ENCODE results near the gene NFIX.

- TF ChIP-seq, protein P1, sequence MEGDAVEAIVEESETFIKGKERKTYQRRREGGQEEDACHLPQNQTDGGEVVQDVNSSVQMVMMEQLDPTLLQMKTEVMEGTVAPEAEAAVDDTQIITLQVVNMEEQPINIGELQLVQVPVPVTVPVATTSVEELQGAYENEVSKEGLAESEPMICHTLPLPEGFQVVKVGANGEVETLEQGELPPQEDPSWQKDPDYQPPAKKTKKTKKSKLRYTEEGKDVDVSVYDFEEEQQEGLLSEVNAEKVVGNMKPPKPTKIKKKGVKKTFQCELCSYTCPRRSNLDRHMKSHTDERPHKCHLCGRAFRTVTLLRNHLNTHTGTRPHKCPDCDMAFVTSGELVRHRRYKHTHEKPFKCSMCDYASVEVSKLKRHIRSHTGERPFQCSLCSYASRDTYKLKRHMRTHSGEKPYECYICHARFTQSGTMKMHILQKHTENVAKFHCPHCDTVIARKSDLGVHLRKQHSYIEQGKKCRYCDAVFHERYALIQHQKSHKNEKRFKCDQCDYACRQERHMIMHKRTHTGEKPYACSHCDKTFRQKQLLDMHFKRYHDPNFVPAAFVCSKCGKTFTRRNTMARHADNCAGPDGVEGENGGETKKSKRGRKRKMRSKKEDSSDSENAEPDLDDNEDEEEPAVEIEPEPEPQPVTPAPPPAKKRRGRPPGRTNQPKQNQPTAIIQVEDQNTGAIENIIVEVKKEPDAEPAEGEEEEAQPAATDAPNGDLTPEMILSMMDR (IDR thresholded peaks at IDR 0.05): no peak
- no peak for TF ChIP-seq POLR2A (IDR thresholded peaks at IDR 0.05)
These were observed 4.4 kb upstream of the NFIX start for GRCh38 chr19:12990853-12991252.

Data from sigmoid colon (tissue), 3 donors.